ENCODE data around the gene FLCN. TPM values are rescaled to one million over a fixed set of nuclear protein-coding genes. Genes with fewer than 3 reads are reported as not detected.

FLCN gene
- total RNA-seq, 2 donors from 2014 or later, result 43.8 to 125 TPM

DNA sequence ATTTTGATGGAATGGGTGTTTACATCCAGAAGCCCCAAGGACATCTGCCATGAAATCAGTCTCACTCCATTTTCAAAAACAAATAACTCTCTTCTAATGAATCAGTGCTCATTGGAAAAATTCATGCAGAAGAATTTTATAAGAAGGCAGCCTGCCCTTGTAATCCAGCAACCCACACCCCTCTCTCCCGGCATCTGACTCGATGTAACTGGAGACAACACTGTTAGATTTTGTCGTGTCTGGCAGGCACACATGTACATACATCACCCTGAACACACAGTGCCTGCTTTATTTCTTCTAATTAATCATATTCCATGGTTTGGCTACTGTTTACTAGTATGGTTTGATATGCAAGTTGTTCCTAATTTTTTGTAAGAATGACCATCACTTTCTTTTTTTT is 19.0 kb downstream of the FLCN start:
- WGBS, result 42% methylated on average over 3 of the region's 3 CpGs
- H3K9me3 ChIP-seq, result no peaks in the 10 kb centered on the region
- H3K36me3 ChIP-seq, result peaks cover 19 to 64% of the 10 kb centered on the region in 2 donors
- no peak for DNase-seq (ENCODE audit: low spot score)
- no peaks in the 10 kb centered on the region for H3K4me1 ChIP-seq (replicated peaks)
- no peaks in the 10 kb centered on the region for H3K27me3 ChIP-seq (replicated peaks; ENCODE audit: insufficient read depth)
- intact Hi-C loops (cut with DNase I), result no loop called here
- TF ChIP-seq, protein P1, sequence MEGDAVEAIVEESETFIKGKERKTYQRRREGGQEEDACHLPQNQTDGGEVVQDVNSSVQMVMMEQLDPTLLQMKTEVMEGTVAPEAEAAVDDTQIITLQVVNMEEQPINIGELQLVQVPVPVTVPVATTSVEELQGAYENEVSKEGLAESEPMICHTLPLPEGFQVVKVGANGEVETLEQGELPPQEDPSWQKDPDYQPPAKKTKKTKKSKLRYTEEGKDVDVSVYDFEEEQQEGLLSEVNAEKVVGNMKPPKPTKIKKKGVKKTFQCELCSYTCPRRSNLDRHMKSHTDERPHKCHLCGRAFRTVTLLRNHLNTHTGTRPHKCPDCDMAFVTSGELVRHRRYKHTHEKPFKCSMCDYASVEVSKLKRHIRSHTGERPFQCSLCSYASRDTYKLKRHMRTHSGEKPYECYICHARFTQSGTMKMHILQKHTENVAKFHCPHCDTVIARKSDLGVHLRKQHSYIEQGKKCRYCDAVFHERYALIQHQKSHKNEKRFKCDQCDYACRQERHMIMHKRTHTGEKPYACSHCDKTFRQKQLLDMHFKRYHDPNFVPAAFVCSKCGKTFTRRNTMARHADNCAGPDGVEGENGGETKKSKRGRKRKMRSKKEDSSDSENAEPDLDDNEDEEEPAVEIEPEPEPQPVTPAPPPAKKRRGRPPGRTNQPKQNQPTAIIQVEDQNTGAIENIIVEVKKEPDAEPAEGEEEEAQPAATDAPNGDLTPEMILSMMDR (IDR thresholded peaks at IDR 0.05), result no peak
- TF ChIP-seq POLR2AphosphoS5 (IDR thresholded peaks at IDR 0.05) (no peak), POLR2A (IDR thresholded peaks at IDR 0.05) (no peak)
- H3K27ac ChIP-seq, result no peak overlapping the region
- no peak overlapping the region for H3K4me3 ChIP-seq

GRCh38 chr17:17216776-17217175 is 20.2 kb downstream of the FLCN start:
- 73% methylated on average over 16 of the region's 16 CpGs for WGBS
- no peak overlapping the region for H3K27ac ChIP-seq
- H3K9me3 ChIP-seq, result no peaks in the 10 kb centered on the region
- no peak for DNase-seq (ENCODE audit: low spot score)
- no peaks in the 10 kb centered on the region for H3K27me3 ChIP-seq (replicated peaks; ENCODE audit: insufficient read depth)
- intact Hi-C loops (cut with DNase I), result no loop called here
- H3K36me3 ChIP-seq, result peaks cover 19 to 56% of the 10 kb centered on the region in 2 donors
- H3K4me1 ChIP-seq (replicated peaks), result no peaks in the 10 kb centered on the region
- TF ChIP-seq POLR2A (IDR thresholded peaks at IDR 0.05), result no peak
- TF ChIP-seq POLR2AphosphoS5 (IDR thresholded peaks at IDR 0.05), result no peak
- H3K4me3 ChIP-seq, result no peak overlapping the region

GRCh38 chr17:17216236-17216635 is 20.7 kb downstream of the FLCN start:
- intact Hi-C loops (cut with DNase I), result no loop called here
- H3K4me3 ChIP-seq, result no peak overlapping the region
- no peaks in the 10 kb centered on the region for H3K4me1 ChIP-seq (replicated peaks)
- H3K9me3 ChIP-seq, result no peaks in the 10 kb centered on the region
- no peak overlapping the region for H3K27ac ChIP-seq
- 88% methylated on average over 17 of the region's 17 CpGs for WGBS
- DNase-seq (ENCODE audit: low spot score), result no peak
- no peaks in the 10 kb centered on the region for H3K27me3 ChIP-seq (replicated peaks; ENCODE audit: insufficient read depth)
- TF ChIP-seq POLR2AphosphoS5 (IDR thresholded peaks at IDR 0.05) (no peak), POLR2A (IDR thresholded peaks at IDR 0.05) (no peak)
- TF ChIP-seq, protein P1 (IDR thresholded peaks at IDR 0.05), result no peak
- H3K36me3 ChIP-seq, result peaks cover 19 to 51% of the 10 kb centered on the region in 2 donors

DNA sequence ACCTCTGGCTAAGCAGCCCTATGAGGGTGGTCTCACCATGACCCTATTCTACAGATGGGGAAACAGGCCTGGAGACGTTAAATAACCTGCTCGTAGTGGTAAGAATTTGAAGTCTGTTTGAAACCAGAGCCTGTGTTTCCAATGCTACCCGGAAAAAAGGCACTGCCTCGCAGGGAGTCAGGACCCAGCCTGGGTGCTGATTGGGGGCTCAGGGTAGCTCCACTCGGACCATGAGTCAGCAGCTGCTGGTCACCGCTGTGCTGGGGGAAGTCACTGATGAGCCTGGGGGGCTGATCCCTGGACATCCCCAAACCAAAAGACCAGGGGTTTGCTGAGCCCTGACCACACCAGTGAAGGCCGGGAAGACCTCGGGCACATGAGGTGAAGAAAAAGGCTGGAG is 21.4 kb downstream of the FLCN start:
- Histone ChIP-seq H3K4me1 (replicated peaks) (no peaks in the 10 kb centered on the region), H3K27me3 (replicated peaks; ENCODE audit: insufficient read depth) (no peaks in the 10 kb centered on the region), H3K4me3 (no peak overlapping the region), H3K36me3 (peaks cover 14 to 46% of the 10 kb centered on the region in 2 donors), H3K27ac (no peak overlapping the region), H3K9me3 (no peaks in the 10 kb centered on the region)
- DNase-seq (ENCODE audit: low spot score), result no peak
- 83% methylated on average over 8 of the region's 8 CpGs for WGBS
- TF ChIP-seq POLR2A (IDR thresholded peaks at IDR 0.05) (no peak), POLR2AphosphoS5 (IDR thresholded peaks at IDR 0.05) (no peak)
- TF ChIP-seq, protein P1 (IDR thresholded peaks at IDR 0.05), result no peak
- intact Hi-C loops (cut with DNase I), result no loop called here

GRCh38 chr17:17214646-17215436 is 22.1 kb downstream of the FLCN start:
- WGBS, result 86% methylated on average over 27 of the region's 27 CpGs
- no peak for TF ChIP-seq POLR2A (IDR thresholded peaks at IDR 0.05)
- H3K9me3 ChIP-seq, result no peaks in the 10 kb centered on the region
- H3K4me3 ChIP-seq, result no peak overlapping the region
- DNase-seq (ENCODE audit: low spot score), result no peak
- no peak overlapping the region for H3K27ac ChIP-seq
- no peaks in the 10 kb centered on the region for H3K4me1 ChIP-seq (replicated peaks)
- H3K27me3 ChIP-seq (replicated peaks; ENCODE audit: insufficient read depth), result no peaks in the 10 kb centered on the region
- intact Hi-C loops (cut with DNase I), result no loop called here
- H3K36me3 ChIP-seq, result peaks cover 13 to 39% of the 10 kb centered on the region in 2 donors

DNA sequence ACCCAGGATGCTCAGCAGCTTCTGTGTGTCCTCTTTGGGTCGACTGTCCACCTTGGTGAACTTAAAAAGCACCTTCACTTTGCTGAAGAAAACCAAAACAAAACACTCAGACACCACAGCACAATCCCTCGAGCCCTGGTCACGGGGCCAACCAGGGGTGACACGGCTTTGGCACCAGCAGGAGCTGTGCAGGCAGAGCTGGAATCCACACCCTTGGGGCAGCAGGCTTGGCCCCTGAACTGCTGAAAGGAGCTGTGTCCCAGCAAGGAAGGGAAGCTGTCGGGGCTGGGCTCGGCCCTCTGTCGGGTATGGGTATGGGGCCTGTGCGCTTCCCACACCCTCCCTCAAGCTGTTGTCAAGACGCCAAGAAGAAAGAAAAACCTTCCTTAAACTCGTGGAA is 23.2 kb downstream of the FLCN start:
- H3K27ac ChIP-seq, result no peak overlapping the region
- intact Hi-C loops (cut with DNase I), result no loop called here
- DNase-seq (ENCODE audit: low spot score), result no peak
- H3K4me1 ChIP-seq (replicated peaks), result no peaks in the 10 kb centered on the region
- 67% methylated on average over 10 of the region's 10 CpGs for WGBS
- H3K4me3 ChIP-seq, result no peak overlapping the region
- no peaks in the 10 kb centered on the region for H3K27me3 ChIP-seq (replicated peaks; ENCODE audit: insufficient read depth)
- H3K9me3 ChIP-seq, result no peaks in the 10 kb centered on the region
- TF ChIP-seq POLR2AphosphoS5 (IDR thresholded peaks at IDR 0.05) (no peak), POLR2A (IDR thresholded peaks at IDR 0.05) (no peak)
- TF ChIP-seq, protein P1 (IDR thresholded peaks at IDR 0.05), result no peak
- H3K36me3 ChIP-seq, result peaks cover 9 to 33% of the 10 kb centered on the region in 2 donors

Measured in prostate gland (tissue), 2 donors.